Measurements from ENCODE around the gene STOML1.

The STOML1 gene

DNA sequence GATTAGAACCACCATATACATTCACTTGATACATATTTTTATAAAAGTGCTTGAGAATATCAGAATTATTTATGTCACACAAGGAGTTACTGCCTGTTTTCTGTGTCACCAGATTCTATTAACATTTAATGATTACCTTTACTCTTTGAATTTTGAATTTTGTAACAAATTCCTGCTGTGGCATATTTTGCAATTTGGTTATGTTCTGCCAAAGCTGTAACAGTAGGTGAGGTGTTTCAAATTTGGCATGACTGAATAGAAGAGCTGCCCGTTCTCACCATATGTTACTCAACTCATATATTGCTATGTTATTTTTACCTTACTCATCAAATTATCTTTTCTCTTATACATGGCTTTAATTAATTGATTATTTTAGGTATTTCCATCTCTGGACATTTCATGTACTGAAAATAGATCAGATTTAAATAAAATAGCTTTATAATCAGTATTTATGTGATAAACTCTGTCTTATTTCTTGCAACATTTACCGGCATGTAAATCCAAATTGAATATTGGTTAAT, 21.3 kb upstream of the STOML1 start:
- DNase-seq, result no peak

DNA sequence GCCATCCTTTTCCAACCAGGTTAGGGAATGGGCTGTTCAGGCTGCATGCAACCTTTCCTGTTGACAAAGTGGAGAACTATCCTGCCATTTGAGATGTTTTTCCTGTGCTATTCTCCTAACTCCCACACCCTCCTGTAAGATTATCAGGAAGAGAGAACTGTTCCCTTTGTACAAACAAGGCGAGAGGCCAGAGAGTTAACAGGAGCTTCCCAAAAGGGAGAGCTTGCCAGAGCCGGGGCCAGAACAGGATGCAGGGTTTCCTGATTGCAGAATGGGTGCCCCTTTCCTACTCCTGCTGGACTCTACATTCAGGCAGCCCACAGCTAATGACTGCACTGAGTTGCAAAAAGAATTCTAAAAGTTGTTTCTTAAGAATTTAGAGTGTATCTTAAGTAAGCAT, 19.5 kb upstream of the STOML1 start:
- no peak for DNase-seq

DNA sequence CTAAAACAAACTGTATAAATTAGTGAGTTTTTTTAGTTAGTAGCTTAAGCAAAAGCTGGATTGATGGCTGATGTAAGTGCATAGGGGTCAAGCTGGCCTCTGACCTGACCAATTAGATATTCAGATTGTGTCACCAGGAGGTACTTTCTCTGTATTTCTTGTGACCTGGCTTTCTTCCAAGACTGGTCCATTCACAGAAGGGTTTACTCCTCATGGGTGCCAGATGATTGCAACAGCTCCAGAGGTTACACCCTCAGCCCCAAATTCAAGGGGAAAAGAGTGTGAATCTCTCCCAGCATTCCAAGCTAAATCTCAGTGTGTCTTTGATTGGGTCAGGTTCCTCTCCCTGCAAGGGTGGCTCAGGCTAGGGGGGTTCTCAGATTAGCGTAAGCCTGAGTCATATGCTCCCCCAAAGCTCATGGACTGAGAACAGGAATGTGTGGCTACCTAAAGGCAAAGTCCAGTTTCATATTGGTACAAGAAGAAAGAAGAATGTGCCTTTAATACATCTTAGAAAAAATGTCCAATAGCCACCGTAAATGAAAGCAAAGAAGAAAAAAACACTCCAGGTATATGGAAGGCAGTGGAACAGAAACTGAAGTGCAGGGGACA, 18.9 kb upstream of the STOML1 start:
- DNase-seq, result no peak

DNA sequence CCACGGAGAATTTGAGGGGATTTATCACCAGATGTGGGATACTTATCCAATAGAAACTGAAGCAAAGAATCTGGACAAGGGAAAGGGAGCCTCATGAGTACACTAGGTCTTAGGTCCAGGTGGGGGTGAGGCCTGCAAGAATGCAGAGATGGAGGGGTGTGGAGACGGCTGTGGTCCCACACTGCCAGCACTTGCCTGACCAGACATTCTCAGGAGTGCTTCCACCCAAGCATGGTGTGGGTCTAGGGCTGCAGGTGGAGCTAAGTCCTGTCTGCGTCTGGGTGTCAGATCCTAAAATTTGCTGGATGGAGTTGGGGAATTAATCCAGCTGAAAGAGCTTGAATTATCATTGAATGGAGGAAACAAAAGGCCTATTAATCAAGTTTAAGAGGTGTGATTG, 16.8 kb upstream of the STOML1 start:
- DNase-seq, result no peak

DNA sequence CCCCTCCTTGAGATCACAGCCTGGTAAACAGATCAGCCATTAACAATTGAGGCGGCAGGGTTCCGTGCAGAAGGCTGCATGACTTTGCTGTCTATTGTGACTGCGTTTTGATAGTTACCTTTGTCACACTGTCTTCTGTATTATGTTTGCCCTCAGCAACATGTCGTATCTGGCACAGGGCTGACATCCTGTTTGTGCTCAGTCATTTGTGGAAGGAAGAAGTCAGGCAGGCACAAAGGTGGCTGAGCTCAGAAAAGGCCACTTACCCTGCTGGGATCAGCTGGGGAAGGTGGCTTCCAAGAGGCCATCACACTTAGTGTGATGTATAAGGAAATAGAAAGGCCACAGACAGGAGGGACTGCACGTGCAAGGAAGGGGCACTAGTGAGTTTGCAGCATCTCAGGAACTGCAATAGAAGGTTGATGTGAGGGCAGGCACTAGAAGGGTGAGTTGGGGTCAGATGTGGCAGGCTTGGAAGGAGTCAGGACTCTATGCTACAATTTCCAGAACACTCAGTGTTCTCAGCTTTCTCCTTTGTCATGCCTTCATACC, 15.8 kb upstream of the STOML1 start:
- no peak for DNase-seq

DNA sequence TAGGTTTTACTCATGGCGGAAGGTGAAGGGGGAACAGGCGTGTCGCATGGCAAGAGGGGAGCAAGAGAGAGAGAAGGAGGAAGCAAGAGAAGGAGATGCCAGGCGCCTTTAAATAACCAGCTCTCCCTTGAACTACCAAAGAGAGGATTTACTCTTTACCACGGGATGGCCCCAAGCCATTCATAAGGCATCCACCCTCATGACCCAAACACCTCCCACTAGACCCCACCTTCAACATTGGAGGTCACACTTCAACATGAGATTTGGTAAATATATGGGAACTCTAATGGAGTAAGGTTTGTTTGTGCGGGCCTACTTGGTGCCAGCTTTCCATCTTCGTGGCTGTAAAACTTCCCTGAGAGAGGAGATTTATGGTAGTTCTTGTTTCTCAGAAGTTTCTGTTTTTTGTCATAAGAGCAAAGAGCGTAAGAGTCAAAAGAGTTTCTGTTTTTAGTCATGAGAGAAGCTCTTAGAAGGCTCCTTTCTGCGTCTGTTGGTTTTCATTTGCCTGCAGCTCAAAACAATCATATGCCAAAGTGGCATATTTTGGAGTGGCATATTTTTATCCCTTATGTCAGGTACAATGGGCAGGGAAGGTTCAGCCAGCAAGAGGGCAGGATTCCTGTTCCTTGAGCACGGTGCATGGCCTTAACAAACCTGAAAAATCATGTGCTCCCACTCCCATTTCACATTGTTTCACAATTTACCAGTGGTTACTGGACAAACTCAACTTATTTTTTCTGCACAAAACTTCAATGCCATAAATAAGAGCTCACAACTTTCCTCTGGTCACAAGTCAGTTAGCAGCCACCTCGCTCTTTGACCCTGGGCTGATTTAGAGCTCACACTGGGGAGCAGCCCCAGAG, 14.9 kb upstream of the STOML1 start:
- no peak for DNase-seq

DNA sequence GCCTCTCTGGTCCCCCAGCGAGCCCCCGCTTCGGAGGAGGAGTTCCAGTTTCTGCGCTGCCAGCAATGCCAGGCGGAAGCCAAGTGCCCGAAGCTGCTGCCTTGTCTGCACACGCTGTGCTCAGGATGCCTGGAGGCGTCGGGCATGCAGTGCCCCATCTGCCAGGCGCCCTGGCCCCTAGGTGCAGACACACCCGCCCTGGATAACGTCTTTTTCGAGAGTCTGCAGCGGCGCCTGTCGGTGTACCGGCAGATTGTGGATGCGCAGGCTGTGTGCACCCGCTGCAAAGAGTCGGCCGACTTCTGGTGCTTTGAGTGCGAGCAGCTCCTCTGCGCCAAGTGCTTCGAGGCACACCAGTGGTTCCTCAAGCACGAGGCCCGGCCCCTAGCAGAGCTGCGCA, 5.9 kb upstream of the STOML1 start:
- DNase-seq, result no peak

DNA sequence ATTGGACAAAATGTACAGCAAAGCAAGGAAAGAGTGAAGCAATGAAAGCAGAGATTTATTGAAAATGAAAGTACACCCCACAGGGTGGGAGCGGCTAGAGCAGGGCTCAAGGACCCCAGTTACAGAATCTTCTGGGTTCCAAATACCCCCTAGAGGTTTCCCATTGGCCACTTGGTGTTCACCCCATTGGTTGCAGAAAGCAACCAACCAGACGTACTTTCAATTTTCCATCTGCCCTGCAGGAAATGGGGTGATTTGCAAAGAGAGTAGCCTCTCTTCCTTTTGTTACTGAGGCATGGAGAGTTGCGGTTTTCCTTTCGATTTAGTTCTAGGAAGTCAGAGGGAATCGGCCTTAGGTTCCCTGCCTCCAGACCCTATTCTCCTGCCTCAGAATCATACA, 4.8 kb upstream of the STOML1 start:
- DNase-seq, result no peak

DNA sequence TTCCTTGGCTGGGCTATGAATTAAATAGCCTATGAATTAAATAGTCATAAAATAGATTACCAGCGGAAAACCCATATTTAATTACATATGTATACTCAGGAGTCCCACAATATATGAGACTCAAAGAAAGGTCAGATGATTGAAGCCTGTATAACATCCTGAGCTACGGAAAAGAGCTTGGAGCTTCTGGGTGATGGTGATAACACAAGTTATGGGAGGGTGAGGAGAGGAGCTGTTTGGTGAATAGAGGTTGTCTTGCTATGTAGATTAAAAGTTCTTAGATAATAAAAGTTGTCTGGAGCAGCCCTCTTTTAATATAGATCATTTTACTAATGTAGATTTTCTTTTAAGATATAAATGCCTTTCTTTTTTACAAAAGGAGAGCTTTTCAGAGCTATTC, 4.2 kb upstream of the STOML1 start:
- no peak for DNase-seq

DNA sequence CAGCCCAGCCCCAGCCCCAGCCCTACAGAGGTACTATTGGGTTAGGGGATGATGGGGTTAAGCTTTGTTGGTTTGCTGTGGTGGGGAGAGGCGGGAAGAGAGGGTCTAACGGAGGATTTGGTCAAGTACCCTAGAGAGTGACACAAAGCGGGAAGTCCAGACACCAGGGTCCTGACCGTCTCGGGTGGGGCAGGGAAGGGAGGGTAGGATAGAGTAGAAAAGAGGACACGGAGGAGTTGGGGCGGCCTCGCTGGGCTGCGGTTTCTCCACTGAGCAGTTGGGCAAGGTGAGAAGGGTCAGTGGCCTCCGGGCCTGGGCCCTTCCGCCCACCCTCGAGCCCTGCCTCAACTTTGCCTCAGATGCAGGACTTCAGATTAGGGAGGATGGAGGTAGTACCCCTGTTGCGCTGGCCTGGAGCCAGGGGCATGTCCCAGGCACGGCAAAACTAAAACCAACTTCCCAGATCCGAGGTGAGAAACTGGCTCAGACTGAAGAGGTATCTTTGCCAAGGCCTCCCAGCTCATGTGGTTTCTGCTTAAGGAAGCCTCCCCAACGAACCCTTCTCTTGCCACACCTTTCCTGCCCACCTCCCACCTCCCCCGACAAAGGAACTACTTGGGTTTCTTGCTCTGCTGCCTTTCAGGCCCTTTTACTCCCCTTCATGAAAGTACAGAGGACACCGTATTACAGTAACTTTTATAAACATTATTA, 3.0 kb upstream of the STOML1 start:
- DNase-seq, result no peak

DNA sequence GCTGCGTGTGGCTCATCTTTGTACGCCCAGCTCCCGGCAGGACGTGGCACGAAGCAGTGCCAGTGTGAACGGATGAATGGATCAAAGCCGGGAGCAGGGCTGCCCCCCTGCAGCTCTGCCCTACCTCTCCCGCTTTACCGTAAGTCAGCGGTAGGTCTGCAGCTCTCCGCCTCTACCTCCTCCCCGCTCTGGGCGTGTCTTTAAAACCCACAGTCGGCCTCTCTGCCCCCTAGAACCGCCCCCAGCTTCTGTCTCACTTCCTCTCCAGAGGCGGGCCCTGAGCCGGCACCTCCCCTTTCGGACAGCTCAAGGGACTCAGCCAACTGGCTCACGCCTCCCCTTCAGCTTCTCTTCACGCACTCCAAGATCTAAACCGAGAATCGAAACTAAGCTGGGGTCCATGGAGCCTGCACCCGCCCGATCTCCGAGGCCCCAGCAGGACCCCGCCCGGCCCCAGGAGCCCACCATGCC, 2.4 kb upstream of the STOML1 start, which contains the start of gene PML:
Gene PML, plus strand, starts transcription at position 304 of the 471 bp plus-strand sequence. Its CDS starts 97 bp downstream, at position 401.
- peak; percentile 83 for DNase-seq

DNA sequence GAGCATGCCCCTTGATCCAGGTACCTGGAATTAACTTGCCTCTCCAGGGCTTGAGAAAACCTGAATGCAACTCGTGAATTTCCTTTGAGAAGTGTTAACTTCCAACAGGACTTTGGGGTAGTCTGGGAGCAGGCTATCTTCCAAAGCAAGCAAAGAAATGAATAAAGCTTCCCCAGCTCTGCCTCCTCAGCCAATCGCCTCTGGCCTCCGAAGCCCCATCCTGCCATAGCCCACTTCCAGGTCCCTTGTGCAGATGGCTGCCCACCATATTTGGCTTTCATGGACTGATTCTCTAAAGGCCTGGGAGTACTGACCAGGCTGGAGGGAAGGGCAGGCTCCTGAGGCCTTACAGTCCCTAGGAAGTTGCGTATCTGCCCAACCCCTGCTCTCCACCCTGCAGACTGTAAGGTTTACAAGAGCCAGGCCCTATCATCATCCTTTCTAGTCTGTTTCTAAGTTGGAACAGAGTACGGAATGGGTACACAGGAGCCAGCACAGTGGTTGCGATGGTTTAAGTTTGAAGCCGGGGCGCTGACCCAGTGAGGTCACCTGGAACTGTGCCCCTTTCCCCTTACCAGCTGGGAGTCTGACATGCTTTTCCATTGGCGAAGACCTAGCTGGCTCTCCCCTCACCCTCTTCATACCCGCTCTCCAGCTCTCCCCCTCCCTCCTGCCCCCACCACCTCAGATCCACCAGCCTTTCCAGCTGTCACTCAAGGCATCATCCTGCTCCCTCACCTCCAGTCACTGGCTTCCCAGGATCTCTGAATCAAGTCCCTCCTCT, 1.3 kb upstream of the STOML1 start:
- no peak for DNase-seq

DNA sequence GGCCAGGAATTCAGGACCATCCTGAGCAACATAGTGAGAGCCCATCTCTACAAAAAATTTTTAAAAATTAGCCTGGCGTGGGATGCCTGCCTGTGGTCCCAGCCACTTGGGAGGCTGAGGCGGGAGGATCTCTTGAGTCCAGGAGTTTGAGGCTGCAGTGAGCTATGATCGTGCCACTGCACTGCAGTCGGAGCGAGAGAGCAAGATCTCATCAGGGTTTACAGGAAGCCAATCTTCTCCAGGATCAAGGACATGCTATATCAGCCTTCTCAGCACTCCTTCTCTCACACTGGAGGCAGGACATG, 451 bp upstream of the STOML1 start:
- no peak for DNase-seq

DNA sequence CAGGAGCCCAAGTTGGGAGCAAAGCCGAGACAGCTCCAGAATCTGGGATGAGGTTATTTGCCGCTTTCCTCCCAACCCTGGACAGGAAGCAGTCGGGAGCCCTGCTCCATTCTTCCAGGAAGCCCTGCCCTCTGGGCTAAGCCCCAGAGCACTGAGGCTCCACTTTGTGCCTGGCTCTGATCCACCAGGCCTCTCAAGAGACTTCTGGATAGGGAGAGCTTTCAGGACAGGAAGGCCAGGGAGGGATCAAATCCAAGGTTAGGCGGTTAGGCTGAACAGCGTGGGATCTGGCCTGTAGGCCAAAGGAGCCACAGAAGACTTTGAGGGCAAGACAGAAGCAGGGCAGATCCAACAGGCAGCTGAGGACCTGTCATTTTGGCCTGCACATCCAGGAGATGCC, 835 bp downstream of the STOML1 start:
- no peak for DNase-seq

DNA sequence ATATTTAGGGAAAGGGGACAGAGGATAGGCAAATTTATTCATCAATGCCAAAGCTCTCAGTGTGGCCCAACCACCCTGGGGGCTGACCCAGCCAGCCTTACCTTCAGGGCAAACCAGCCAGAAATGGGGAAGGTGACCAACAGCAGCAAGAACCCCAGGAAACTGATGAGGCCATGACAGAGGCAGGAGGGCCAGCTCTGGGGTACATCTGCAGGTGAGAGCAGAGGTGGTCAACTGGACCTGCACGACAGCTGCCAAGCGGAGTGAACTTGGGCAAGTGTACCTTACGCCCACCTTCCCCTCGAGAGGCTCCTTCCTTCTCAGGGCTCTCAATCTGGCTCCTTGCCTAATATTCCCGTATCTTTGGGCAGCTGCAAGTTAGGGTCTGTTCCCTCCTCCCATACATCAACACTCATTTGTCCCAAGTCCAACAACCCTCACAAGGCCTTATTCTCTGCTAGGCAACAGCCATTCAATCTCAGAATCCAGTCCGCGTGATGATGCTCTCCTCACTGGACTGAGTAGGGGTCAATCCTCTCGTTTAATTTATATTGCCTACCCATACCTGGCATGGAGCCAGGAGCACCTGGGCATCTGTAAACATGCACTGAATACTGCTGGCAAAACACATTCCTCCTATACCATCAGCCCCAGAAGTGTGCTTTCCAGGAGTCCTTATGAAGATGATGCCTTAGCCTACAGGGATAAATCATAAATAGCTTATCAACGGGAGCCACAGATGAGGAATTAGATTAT, 1.7 kb downstream of the STOML1 start:
- DNase-seq, result no peak

DNA sequence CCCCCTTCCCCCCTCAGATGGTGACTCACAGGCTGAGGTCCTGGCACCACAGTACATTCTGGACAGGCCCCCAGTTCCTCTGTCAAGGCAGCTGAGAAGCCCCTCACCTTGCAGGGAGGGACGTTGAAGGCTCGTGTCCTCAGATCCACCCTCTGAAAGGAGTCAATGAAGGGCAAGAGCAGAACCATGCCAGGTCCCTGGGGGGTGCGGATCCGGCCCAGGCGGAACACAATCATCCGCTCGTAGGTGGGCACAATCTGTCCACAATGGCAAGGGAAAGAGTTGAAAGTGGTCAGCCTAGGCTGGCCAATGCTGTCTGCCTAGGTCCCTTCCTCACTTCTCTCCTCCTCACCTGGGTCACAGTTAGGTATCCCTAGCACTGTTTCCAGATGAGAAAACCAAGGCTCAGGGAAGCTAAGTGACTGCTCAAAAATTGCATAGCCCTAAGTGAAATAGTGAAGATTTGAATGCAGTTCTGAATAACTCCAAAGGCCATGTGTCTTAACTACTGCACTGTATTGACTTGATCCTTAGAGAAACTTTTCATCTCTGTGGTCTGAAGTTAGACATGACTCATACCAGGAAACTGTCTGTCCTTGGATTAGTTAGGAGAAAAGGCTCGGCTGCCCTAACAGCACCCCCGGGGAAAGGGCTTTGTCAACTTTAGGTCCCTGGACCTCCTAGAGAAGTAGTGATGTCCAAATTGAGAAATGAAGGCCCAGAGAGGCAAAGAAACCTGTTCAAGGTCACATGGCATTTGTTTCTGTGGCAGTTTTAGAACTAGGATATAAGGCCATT, 2.9 kb downstream of the STOML1 start:
- no peak for DNase-seq

DNA sequence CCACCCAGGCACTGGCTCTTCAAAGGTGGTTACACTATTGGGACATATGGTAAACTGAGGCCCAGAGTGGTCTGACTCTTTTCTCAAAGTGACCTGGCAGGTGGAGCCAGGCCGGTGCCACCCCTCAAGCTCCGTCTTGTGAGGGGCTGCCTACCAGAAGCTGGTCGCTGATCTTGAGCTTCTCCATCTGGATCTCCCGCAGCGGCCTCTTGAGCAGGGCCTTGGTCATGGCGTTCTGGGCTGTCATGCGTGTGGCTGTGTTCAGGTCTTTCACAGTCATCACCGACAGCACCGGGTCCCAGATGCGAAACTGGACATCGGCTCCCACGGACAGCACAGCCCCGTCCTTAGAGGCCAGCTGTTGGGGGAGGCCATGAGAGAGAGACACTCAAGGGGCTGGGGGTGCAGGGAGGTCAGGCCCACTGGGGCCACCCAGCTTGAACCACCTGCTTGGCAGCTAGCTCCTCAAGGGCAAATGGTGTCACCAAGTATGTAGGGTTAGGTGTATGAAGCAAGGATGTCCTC, 3.6 kb downstream of the STOML1 start:
- no peak for DNase-seq

DNA sequence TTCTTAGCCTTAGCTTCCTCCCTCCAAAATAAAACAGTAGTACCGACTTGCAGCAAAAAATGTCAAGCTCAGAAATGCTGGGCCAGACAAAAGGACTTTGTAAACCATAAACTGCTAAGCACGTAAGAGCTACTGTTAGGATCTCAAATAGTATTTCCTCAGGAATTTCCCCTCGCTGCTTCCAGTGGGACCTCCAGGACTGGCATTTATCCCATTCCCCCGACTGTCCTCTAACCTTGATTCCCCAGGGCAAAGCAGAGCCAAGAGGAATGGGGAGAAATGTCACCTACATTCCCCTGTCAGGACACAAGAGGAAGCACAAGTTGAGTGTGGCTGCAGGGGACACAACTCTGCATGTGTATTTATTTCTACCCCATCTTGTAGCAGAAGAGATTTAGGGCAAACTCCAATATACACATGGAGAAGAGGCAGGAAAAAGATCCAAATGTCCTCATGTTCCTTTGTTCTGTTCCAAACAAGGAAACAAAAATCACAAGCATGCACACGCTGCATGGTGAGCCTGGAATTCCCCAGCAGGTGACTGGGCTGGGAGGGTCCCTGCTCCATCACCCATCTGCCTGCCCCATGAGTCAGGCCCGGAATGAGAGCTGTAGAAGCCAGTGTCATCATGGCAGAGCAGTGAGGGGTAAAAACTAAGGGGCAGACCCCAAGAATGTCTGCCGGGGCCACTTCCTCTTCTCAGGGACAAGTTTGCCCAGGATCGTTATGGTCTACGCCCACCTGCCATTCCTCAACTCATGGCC, 4.2 kb downstream of the STOML1 start:
- no peak for DNase-seq

DNA sequence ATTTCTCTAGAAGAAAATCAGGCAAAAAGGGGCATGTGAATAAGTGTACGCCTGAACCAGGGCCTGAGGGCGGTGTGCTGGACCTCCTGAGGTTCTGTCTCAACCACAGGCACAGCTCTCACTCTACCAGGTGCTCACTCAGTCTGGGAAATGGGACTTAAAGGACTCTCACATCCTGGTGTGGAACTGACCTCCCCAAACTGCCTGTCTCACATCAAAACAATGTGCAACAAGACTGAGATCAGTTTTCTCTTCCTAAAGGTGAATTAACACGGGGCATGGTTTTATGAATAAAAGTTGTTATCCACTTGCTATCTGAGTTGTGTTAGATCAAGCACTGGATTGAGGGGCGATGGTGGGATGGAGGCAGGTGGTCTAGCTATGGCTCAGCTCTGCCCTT, 4.8 kb downstream of the STOML1 start:
- DNase-seq, result no peak

DNA sequence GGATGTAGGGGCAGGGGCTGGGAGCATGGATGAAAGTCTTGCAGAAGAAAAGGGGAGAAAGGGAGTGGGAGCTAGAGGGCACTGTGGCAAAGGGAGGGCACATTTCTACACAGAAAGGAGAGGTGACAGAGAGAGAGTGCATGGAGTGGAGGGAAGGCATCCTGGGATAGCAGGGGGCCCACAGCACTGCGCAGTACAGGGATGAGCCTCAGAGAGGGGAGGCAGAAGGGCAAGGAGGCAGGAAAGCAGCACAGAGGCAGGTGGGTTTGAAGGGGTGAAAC, 5.4 kb downstream of the STOML1 start:
- DNase-seq, result no peak

All from T1000 (cell line).